DMS153 treated with DMSO at 0.1 percent for 48 hours (cell line): ENCODE measurements around the gene ANKS1B.

Source experiments
- DNase-seq: peaks from one replicate; lab custom pipeline; 2025; ENCODE audit not compliant: unreplicated experiment; lab: John Stamatoyannopoulos, UW

Gene ANKS1B

GRCh38 chr12:99960311-99960710, 24.4 kb downstream of the ANKS1B start:
- no peak for DNase-seq

DNA sequence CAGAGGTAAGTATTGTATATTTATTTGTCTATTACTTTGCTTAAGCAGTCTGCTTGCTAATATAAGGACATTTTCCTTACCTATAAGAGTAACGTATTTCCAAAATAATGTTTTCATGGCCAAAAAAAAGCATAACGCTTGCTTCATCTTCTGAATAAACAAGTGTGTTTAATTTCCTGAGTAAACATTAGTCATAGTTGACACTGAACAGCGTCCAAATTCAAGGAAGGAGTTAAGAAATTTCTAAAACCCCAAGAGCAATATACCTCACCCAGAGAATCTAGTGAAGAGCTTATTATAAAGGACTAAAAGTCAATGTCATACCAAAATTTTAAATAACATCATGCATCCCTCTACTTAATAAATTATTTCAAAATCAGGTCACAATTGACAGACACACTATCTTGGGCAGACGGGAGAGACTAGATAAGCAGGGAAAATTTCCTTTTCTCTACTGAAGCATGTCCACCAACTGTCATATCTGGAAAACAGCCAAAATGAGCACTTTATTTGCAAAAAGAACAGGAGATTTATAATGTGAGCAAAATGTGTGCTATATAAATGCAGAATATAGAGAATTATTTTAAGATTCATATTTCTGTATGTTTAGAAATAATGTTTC, 25.1 kb downstream of the ANKS1B start:
- DNase-seq = no peak

GRCh38 chr12:99957866-99958466, 26.8 kb downstream of the ANKS1B start:
- DNase-seq = no peak

DNA sequence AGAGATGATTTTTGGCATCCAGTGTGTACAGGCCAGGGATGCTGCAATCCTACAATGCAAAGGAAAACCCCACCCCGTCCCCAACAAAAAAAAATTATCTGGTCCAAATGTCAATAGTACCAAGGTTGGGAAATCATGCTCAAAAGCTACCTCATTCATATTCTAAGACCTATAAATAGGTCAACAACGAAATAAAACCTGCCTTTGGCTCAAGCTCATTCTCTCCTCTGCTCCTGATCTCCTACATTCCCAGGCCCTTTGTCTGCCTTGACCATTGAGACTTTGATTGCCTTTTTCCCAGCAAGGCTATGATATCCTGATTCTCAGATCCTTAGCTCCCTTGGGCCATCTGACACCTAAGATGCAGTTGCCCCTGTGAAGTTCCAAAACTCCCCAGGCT, 30.0 kb downstream of the ANKS1B start:
- DNase-seq = no peak

DNA sequence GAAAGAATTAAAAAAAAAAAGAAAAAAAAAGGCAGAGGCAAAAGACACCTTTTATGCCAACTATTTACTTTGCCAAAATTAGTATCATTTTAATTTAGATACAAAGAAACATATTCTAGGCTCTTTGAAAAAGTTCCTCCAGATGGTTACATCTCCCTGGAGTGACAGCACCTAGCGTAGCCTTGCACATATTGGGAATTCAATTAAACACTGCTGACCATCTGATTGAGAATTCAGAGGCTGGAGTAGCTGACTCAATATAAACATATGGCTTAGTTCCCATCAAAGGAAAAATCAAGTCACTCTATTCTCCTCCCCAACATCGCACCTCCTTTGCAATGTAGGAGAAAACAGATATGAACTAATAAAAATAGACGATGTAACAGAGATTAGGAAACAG, 36.4 kb downstream of the ANKS1B start:
- DNase-seq = no peak

DNA sequence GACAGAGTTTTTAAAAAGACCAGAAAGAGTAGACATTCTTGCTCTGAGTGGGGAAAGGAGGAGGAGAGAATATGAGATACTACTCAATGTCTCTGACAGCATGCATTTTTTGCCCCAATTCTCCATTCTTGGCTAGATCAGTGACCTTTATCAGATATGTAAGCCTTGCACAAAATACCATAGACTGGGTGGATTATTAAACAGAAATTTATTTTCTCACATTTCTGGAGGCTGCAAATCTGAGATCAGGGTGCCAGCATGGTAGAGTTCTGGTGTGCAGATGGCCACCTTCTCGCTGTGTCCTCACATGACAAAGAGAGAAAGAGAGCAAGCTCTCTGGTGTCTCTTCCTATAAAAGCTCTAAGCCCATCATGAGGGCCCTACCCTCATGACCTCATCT, 38.6 kb downstream of the ANKS1B start:
- no peak for DNase-seq

- DNase-seq = no peak
Measured at GRCh38 chr12:99935608-99936007, 49.1 kb downstream of the ANKS1B start.

DNA sequence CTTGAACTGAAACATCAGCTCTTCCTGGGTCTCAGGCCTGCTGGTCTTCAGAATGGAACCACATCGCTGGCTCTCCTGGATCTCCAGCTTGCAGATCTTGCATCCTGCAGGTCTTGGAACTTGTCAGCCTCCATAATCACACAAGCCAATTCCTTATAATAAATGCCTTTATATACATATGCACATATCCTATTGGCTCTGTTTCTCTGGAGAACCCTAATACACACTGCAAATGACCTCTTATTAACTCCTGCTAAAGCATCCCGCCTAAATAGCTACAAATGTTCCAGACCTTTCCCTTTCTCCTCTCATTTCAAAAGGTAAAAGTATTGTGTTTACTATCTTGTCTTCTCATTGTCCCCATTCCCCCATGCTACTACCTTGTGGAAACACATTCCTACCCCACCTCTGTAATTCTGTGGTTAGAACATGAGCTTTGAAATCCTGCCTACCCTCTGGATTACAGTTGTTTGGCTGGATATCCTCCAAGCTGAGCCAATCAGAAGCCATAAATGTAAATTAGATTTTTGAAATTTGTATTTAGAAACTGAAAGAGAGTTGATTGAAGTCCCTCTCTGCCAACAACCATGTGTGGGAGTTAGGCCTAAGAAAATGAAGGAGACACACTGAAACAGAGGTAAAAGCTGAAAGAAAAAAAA, 58.1 kb downstream of the ANKS1B start:
- no peak for DNase-seq

DNA sequence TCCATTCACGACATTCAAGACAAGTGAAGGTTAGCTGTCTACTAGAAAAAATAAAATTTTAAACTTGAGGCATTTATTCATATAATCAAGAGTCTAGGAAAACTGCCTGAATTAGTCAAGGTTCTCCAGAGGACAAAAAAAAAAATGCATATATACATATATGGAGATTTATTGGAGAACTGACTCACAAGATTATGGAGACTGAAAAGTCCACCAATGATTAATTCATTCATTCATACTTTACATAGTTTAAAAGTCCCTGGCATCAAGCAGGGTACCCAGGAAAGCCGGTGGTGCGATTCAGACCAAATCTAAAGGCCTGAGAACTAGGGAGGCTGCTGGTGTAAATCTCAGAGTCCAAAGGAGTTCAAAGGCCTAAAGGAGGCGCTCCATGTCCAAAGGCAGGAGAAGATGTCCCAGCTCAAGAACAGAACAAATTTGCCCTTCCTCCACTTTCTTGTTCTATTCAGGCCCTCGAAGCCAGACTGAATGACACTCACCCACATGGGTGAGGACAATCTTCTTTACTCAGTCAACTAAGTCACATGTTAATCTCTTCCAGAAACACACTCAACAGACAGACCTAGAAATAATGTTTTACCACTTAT, 64.3 kb downstream of the ANKS1B start:
- no peak for DNase-seq

GRCh38 chr12:99917711-99918402, 66.9 kb downstream of the ANKS1B start:
- no peak for DNase-seq

GRCh38 chr12:99916555-99916954, 68.2 kb downstream of the ANKS1B start:
- DNase-seq = no peak

DNA sequence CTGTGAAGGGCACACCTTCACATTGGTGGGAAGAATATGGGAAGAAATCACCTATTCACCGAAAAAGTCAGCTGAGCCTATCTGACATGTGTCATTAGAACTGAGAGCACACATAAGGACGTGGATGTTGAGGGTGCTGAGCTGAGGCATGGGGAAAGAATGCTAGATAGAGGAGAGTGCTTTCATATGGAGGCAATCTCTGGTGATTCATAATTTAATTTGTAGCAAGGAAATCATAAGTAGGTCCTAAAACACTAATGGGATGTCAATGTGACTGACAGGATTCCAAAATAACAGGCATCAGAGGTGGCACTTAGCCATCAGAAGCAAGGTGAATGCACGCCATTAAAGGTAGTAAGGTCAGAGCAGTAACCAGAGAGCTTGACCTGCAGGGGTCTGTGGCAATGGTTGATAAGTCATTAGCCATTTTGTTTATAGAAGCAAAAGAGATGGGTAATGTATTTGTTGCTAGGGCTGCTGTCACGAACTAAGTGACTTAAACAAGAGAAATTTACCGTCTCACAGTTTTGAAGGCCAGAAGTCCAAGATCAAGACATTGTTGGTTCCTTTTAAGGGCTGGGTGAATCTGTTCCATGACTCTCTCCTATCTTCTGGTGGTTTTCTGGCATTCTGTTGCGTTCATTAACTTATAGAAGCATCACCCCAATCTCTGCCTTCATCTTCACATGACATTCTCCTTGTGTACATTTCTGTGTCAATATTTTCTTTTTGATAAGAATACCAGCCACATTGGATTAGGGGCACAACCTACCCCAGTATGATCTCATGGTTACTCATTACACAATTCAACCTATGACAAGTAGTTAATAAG, 69.3 kb downstream of the ANKS1B start:
- DNase-seq = no peak

GRCh38 chr12:99914206-99914605, 70.5 kb downstream of the ANKS1B start:
- no peak for DNase-seq

- no peak for DNase-seq
Measured at GRCh38 chr12:99911967-99912366, 72.8 kb downstream of the ANKS1B start.

GRCh38 chr12:99911081-99911480, 73.7 kb downstream of the ANKS1B start:
- DNase-seq = no peak

DNA sequence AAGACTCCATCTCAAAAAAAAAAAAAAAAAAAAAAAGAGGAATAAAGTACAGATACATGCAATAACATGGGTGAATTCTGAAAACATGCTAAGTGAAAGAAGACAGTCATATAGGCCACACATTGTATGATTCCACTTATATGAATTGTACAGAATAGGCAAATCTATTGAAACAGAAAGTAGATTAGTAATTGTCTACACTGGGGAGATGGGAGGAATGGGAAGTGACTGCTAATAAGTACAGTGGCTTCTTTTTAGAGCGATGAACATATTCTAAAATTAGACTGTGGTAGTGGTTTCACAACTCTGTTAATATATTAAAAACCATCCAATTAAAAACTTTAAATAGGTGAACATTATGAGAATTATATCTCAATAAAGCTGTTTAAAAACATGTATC, 74.4 kb downstream of the ANKS1B start:
- no peak for DNase-seq

- DNase-seq = no peak
Measured at GRCh38 chr12:99906786-99907579, 77.8 kb downstream of the ANKS1B start.

DNA sequence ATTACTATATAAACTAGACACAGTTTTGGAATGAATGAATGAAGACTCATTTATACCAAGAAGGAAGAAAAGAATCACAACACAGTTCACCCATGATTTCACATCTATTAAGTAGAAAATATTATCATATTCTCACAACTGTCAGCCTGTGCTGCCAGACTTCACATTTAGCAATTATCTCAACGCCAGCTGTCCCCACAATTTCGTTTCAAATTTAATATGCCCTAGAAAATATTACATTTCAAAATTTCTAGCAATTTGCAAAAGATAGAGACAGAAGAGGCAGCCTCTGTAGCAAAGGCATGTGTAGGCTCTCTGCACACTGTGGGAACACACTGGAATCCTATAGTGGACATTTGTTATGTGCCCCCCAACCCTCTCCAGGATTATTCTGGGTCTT, 83.6 kb downstream of the ANKS1B start:
- no peak for DNase-seq

DNA sequence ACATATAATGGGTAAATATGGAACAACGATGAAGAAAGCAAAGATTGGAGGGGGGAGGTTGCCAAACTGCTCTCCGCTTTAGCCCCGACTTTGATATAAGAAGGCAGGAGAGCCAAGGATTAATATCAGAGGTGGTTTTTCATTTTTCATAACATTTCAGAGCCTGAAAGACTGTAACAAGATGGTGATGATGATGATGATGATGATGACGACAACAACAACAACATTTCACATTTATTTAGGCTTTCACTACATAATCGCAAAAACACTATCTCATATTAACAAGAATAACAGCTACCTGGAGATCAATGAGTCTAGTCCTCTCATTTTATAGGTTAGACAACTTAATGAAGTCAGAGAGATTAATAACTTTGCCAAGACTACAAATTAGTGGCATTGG, 86.1 kb downstream of the ANKS1B start:
- DNase-seq = no peak

- no peak for DNase-seq
Measured at GRCh38 chr12:99879439-99879838, 105.3 kb downstream of the ANKS1B start.
